SH-SY5Y (cell line): ENCODE results near the gene SSH3.

ENCODE experiments used
- GATA2 ChIP-seq: IDR thresholded peaks from 2 replicates; pipeline ENCODE4 v1.6.1; 2011; ENCODE audit warnings: mild to moderate bottlenecking, low read depth, low read length
- GATA3 ChIP-seq: IDR thresholded peaks from 2 replicates; pipeline ENCODE4 v1.6.1; 2011; ENCODE audit warnings: low read depth, mild to moderate bottlenecking, low read length, moderate library complexity

DNA sequence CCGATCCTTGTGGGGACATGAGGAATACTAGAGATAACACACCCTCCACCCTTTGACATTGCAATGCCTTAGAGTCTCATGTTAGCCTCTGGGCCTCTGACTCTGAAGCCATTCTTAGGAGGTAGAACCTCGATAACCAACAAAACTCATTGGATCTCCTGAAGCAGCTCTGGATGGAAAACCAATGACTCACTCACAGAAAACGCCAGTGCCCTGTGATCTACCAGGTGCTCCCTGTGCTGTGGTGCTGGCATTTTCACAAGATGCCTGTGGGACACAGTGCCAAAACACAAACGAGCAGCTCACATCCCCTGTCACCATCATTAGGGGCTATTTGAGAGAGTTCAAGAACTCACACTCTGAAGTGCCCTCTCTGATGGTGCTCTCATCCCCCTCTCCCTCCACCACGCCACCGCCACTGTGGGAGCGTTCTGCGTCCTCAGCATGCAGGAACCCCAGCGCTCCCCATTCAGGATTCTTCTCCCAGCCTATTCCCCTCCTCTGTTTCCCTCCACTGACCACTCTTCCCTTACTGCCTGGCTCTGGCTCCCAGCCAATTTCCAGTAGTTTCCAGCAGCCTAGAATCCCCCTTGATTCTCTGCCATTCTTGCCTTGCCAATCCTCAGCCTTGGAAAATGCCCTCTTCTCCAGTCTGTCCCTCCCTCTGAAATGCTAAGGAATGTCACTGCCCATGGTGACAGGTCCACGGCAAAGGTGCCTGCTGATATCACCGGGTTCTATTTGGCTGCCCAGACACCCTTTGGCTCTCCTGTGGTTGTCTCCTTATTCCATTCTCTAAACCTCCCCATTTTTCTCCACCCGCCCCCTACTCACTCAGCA lies 54.7 kb downstream of the SSH3 start:
- TF ChIP-seq GATA3 = no peak
- no peak for TF ChIP-seq GATA2
